H54 (cell line): ENCODE data around the gene VWA7.

Source experiments
- DNase-seq: peaks from one replicate; pipeline ENCODE4 v3.0.0; 2011; ENCODE audit warnings: low spot score, mixed read lengths; ENCODE audit not compliant: insufficient read length
- FAIRE-seq: peaks from 3 replicates; lab custom pipeline; 2011; peaks lifted over from hg19 to GRCh38; lab: Jason Lieb, UNC
- POLR2A ChIP-seq: IDR thresholded peaks from 2 replicates; pipeline ENCODE4 v1.6.1; 2011; ENCODE audit warnings: low read depth, mild to moderate bottlenecking, low read length

The VWA7 gene

GRCh38 chr6:31776485-31776988, 591 bp downstream of the VWA7 start:
- DNase-seq = no peak
- no peak for FAIRE-seq
- TF ChIP-seq POLR2A = no peak

GRCh38 chr6:31775633-31776484, 1.3 kb downstream of the VWA7 start:
- TF ChIP-seq POLR2A = no peak
- FAIRE-seq (no peak), DNase-seq (no peak)

GRCh38 chr6:31775184-31775583, 1.9 kb downstream of the VWA7 start:
- no peak for DNase-seq

GRCh38 chr6:31771992-31772358, 5.2 kb downstream of the VWA7 start:
- DNase-seq (no peak), FAIRE-seq (no peak)
- no peak for TF ChIP-seq POLR2A

More at GRCh38 chr6:31775184-31775583, 1.9 kb downstream of the VWA7 start:
- no peak for FAIRE-seq
- TF ChIP-seq POLR2A = no peak

GRCh38 chr6:31770860-31771259, 6.3 kb downstream of the VWA7 start:
- TF ChIP-seq POLR2A = no peak
- FAIRE-seq = no peak
- DNase-seq = no peak

- peak; percentile 87 for DNase-seq
- FAIRE-seq = peak; percentile 48
- TF ChIP-seq POLR2A = no peak
Measured at GRCh38 chr6:31769684-31770371, 7.3 kb downstream of the VWA7 start.

GRCh38 chr6:31768363-31769257, 8.5 kb downstream of the VWA7 start:
- no peak for TF ChIP-seq POLR2A
- DNase-seq = no peak
- no peak for FAIRE-seq

- TF ChIP-seq POLR2A = no peak
- DNase-seq = no peak
- FAIRE-seq = no peak
Measured at GRCh38 chr6:31767096-31767645, 10.0 kb downstream of the VWA7 start.

- FAIRE-seq = no peak
- TF ChIP-seq POLR2A = no peak
- DNase-seq = no peak
Measured at GRCh38 chr6:31765910-31766794, 11.0 kb downstream of the VWA7 start.

- FAIRE-seq (no peak), DNase-seq (no peak)
Measured at GRCh38 chr6:31765559-31765909, 11.6 kb downstream of the VWA7 start.

GRCh38 chr6:31764198-31764597, 12.9 kb downstream of the VWA7 start:
- DNase-seq (no peak), FAIRE-seq (no peak)
- no peak for TF ChIP-seq POLR2A

More at GRCh38 chr6:31765559-31765909, 11.6 kb downstream of the VWA7 start:
- TF ChIP-seq POLR2A = no peak

GRCh38 chr6:31763619-31763940, 13.5 kb downstream of the VWA7 start:
- peak; percentile 23 for FAIRE-seq
- TF ChIP-seq POLR2A = no peak
- DNase-seq = peak; percentile 59

GRCh38 chr6:31762878-31763618, 14.1 kb downstream of the VWA7 start:
- FAIRE-seq = no peak
- TF ChIP-seq POLR2A = no peak

More at GRCh38 chr6:31762878-31763618, 14.1 kb downstream of the VWA7 start:
- DNase-seq = no peak
